ENCODE results near the gene RBM33. TPM values are rescaled to one million over a fixed set of nuclear protein-coding genes. Genes with fewer than 3 reads are reported as not detected.

Gene RBM33
- total RNA-seq, 1 donor from 2014 or later, result 79.8 TPM

- Mint-ChIP-seq H3K4me3 (ENCODE audit: low read depth) (no peak overlapping the region), H3K27me3 (ENCODE audit: low read depth) (no peaks in the 10 kb centered on the region), H3K4me1 (ENCODE audit: low read depth) (peaks cover 47% of the 10 kb centered on the region), H3K9me3 (peaks cover 17% of the 10 kb centered on the region), H3K27ac (no peak overlapping the region), H3K36me3 (ENCODE audit: low read depth) (peaks cover 38% of the 10 kb centered on the region)
- DNase-seq (ENCODE audit: low spot score), result no peak
- intact Hi-C loops (cut with micrococcal nuclease), result no loop called here
Measured at GRCh38 chr7:155653803-155654202, 9.3 kb downstream of the RBM33 start.

GRCh38 chr7:155656891-155657290 is 12.4 kb downstream of the RBM33 start:
- peaks cover 52% of the 10 kb centered on the region for H3K4me1 Mint-ChIP-seq (ENCODE audit: low read depth)
- H3K27me3 Mint-ChIP-seq (ENCODE audit: low read depth), result no peaks in the 10 kb centered on the region
- peaks cover 29% of the 10 kb centered on the region for H3K36me3 Mint-ChIP-seq (ENCODE audit: low read depth)
- H3K4me3 Mint-ChIP-seq (ENCODE audit: low read depth), result no peak overlapping the region
- no peak overlapping the region for H3K27ac Mint-ChIP-seq
- intact Hi-C loops (cut with micrococcal nuclease), result no loop called here
- no peak for DNase-seq (ENCODE audit: low spot score)
- H3K9me3 Mint-ChIP-seq, result peaks cover 8% of the 10 kb centered on the region

- intact Hi-C loops (cut with micrococcal nuclease), result loop anchor here (1.0 kb wide), 2 partner anchors 42 to 74 kb away; no protein-coding TSS in a partner anchor
- Mint-ChIP-seq H3K4me1 (ENCODE audit: low read depth) (peaks cover 51% of the 10 kb centered on the region), H3K36me3 (ENCODE audit: low read depth) (peaks cover 35% of the 10 kb centered on the region), H3K4me3 (ENCODE audit: low read depth) (no peak overlapping the region), H3K9me3 (peaks cover 8% of the 10 kb centered on the region), H3K27ac (peak overlapping the region; percentile 95), H3K27me3 (ENCODE audit: low read depth) (no peaks in the 10 kb centered on the region)
- no peak for DNase-seq (ENCODE audit: low spot score)
Measured at GRCh38 chr7:155660059-155660757, 15.7 kb downstream of the RBM33 start.

- Mint-ChIP-seq H3K36me3 (ENCODE audit: low read depth) (peaks cover 40% of the 10 kb centered on the region), H3K9me3 (peaks cover 8% of the 10 kb centered on the region), H3K4me3 (ENCODE audit: low read depth) (no peak overlapping the region), H3K27me3 (ENCODE audit: low read depth) (no peaks in the 10 kb centered on the region), H3K27ac (peak overlapping the region; percentile 95), H3K4me1 (ENCODE audit: low read depth) (peaks cover 55% of the 10 kb centered on the region)
- no peak for DNase-seq (ENCODE audit: low spot score)
- intact Hi-C loops (cut with micrococcal nuclease), result loop anchor here (1.0 kb wide), 2 partner anchors 42 to 74 kb away; no protein-coding TSS in a partner anchor
Measured at GRCh38 chr7:155660758-155661093, 16.3 kb downstream of the RBM33 start.

GRCh38 chr7:155662343-155663043 is 18.0 kb downstream of the RBM33 start:
- intact Hi-C loops (cut with micrococcal nuclease), result no loop called here

GRCh38 chr7:155663937-155664336 is 19.5 kb downstream of the RBM33 start:
- H3K27ac Mint-ChIP-seq, result no peak overlapping the region
- peaks cover 60% of the 10 kb centered on the region for H3K4me1 Mint-ChIP-seq (ENCODE audit: low read depth)
- H3K9me3 Mint-ChIP-seq, result peaks cover 8% of the 10 kb centered on the region
- intact Hi-C loops (cut with micrococcal nuclease), result no loop called here
- peaks cover 52% of the 10 kb centered on the region for H3K36me3 Mint-ChIP-seq (ENCODE audit: low read depth)
- no peaks in the 10 kb centered on the region for H3K27me3 Mint-ChIP-seq (ENCODE audit: low read depth)
- no peak for DNase-seq (ENCODE audit: low spot score)
- no peak overlapping the region for H3K4me3 Mint-ChIP-seq (ENCODE audit: low read depth)

More at GRCh38 chr7:155662343-155663043, 18.0 kb downstream of the RBM33 start:
- DNase-seq (ENCODE audit: low spot score), result no peak
- peaks cover 8% of the 10 kb centered on the region for H3K9me3 Mint-ChIP-seq
- H3K27me3 Mint-ChIP-seq (ENCODE audit: low read depth), result no peaks in the 10 kb centered on the region
- H3K36me3 Mint-ChIP-seq (ENCODE audit: low read depth), result peaks cover 48% of the 10 kb centered on the region
- H3K4me3 Mint-ChIP-seq (ENCODE audit: low read depth), result no peak overlapping the region
- peak overlapping the region; percentile 25 for H3K27ac Mint-ChIP-seq
- peaks cover 56% of the 10 kb centered on the region for H3K4me1 Mint-ChIP-seq (ENCODE audit: low read depth)

GRCh38 chr7:155665079-155665956 is 20.9 kb downstream of the RBM33 start:
- no peak overlapping the region for H3K4me3 Mint-ChIP-seq (ENCODE audit: low read depth)
- H3K36me3 Mint-ChIP-seq (ENCODE audit: low read depth), result peaks cover 47% of the 10 kb centered on the region
- H3K4me1 Mint-ChIP-seq (ENCODE audit: low read depth), result peaks cover 56% of the 10 kb centered on the region
- intact Hi-C loops (cut with micrococcal nuclease), result no loop called here
- no peaks in the 10 kb centered on the region for H3K9me3 Mint-ChIP-seq
- DNase-seq (ENCODE audit: low spot score), result no peak
- no peak overlapping the region for H3K27ac Mint-ChIP-seq
- no peaks in the 10 kb centered on the region for H3K27me3 Mint-ChIP-seq (ENCODE audit: low read depth)

- peak overlapping the region; percentile 21 for H3K27ac Mint-ChIP-seq
- no peaks in the 10 kb centered on the region for H3K9me3 Mint-ChIP-seq
- no peak overlapping the region for H3K4me3 Mint-ChIP-seq (ENCODE audit: low read depth)
- intact Hi-C loops (cut with micrococcal nuclease), result no loop called here
- peaks cover 44% of the 10 kb centered on the region for H3K36me3 Mint-ChIP-seq (ENCODE audit: low read depth)
- H3K4me1 Mint-ChIP-seq (ENCODE audit: low read depth), result peaks cover 56% of the 10 kb centered on the region
- no peaks in the 10 kb centered on the region for H3K27me3 Mint-ChIP-seq (ENCODE audit: low read depth)
- DNase-seq (ENCODE audit: low spot score), result no peak
Measured at GRCh38 chr7:155665957-155666287, 21.5 kb downstream of the RBM33 start.

- no peak overlapping the region for H3K4me3 Mint-ChIP-seq (ENCODE audit: low read depth)
- no peaks in the 10 kb centered on the region for H3K9me3 Mint-ChIP-seq
- intact Hi-C loops (cut with micrococcal nuclease), result no loop called here
- no peak for DNase-seq (ENCODE audit: low spot score)
- H3K27ac Mint-ChIP-seq, result no peak overlapping the region
- H3K27me3 Mint-ChIP-seq (ENCODE audit: low read depth), result no peaks in the 10 kb centered on the region
- H3K4me1 Mint-ChIP-seq (ENCODE audit: low read depth), result peaks cover 50% of the 10 kb centered on the region
- H3K36me3 Mint-ChIP-seq (ENCODE audit: low read depth), result peaks cover 36% of the 10 kb centered on the region
Measured at GRCh38 chr7:155667241-155667829, 22.9 kb downstream of the RBM33 start.

GRCh38 chr7:155669717-155670505 is 25.4 kb downstream of the RBM33 start:
- peaks cover 43% of the 10 kb centered on the region for H3K4me1 Mint-ChIP-seq (ENCODE audit: low read depth)
- no peaks in the 10 kb centered on the region for H3K9me3 Mint-ChIP-seq
- H3K27ac Mint-ChIP-seq, result no peak overlapping the region
- peaks cover 39% of the 10 kb centered on the region for H3K36me3 Mint-ChIP-seq (ENCODE audit: low read depth)
- intact Hi-C loops (cut with micrococcal nuclease), result no loop called here
- H3K4me3 Mint-ChIP-seq (ENCODE audit: low read depth), result no peak overlapping the region
- DNase-seq (ENCODE audit: low spot score), result no peak
- H3K27me3 Mint-ChIP-seq (ENCODE audit: low read depth), result no peaks in the 10 kb centered on the region

GRCh38 chr7:155670521-155670920 is 26.1 kb downstream of the RBM33 start:
- DNase-seq (ENCODE audit: low spot score), result no peak
- intact Hi-C loops (cut with micrococcal nuclease), result no loop called here
- Mint-ChIP-seq H3K4me3 (ENCODE audit: low read depth) (no peak overlapping the region), H3K9me3 (no peaks in the 10 kb centered on the region), H3K27me3 (ENCODE audit: low read depth) (no peaks in the 10 kb centered on the region), H3K36me3 (ENCODE audit: low read depth) (peaks cover 35% of the 10 kb centered on the region), H3K4me1 (ENCODE audit: low read depth) (peaks cover 37% of the 10 kb centered on the region), H3K27ac (no peak overlapping the region)

GRCh38 chr7:155674556-155674955 is 30.1 kb downstream of the RBM33 start:
- no peak for DNase-seq (ENCODE audit: low spot score)
- Mint-ChIP-seq H3K27ac (no peak overlapping the region), H3K9me3 (no peaks in the 10 kb centered on the region), H3K27me3 (ENCODE audit: low read depth) (no peaks in the 10 kb centered on the region), H3K4me3 (ENCODE audit: low read depth) (no peak overlapping the region), H3K4me1 (ENCODE audit: low read depth) (peaks cover 25% of the 10 kb centered on the region), H3K36me3 (ENCODE audit: low read depth) (peaks cover 36% of the 10 kb centered on the region)
- intact Hi-C loops (cut with micrococcal nuclease), result no loop called here
